Sigmoid colon (tissue), 7 donors: ENCODE results near the gene PPM1L. TPM values are rescaled to one million over a fixed set of nuclear protein-coding genes. Genes with fewer than 3 reads are reported as not detected.

Experiments used
- DNase-seq: peaks from one replicate; pipeline ENCODE4 v3.0.0-alpha.2; 2019
- H3K27ac ChIP-seq, 4 donors: fragments of 200-600 bp; sonication (generic); one replicate each; pipeline ENCODE4 v1.5.1; 2016 to 2019; ENCODE audit warnings: mild to moderate bottlenecking in 1 of 4
- H3K27me3 ChIP-seq, 3 donors: fragments of 200-600 bp; sonication (generic); one replicate each; pipeline ENCODE4 v1.5.1; 2019; ENCODE audit warnings: mild to moderate bottlenecking in 1 of 3
- H3K36me3 ChIP-seq, 4 donors: fragments of 200-600 bp; sonication (generic); one replicate each; pipeline ENCODE4 v1.5.1; 2016 to 2019
- H3K4me1 ChIP-seq, 4 donors: fragments of 200-600 bp; sonication (generic); one replicate each; pipeline ENCODE4 v1.5.1; 2017 to 2019
- H3K4me3 ChIP-seq, 4 donors: fragments of 200-600 bp; sonication (generic); one replicate each; pipeline ENCODE4 v1.5.1; 2017 to 2019; ENCODE audit warnings: mild to moderate bottlenecking in 2 of 4, moderate library complexity in 1 of 4
- H3K9me3 ChIP-seq, 4 donors: fragments of 200-600 bp in 3 of 4; sonication (generic) in 3 of 4; one replicate each; pipeline versions ENCODE4 v1.5.1 to v1.6.1; 2013 to 2019
- CTCF ChIP-seq, 4 experiments: fragments of 450-650 bp in 3 of 4; fragments of 200-600 bp in 1 of 4; IDR thresholded peaks; one replicate each; pipeline ENCODE4 v1.5.1; 2016 to 2019; ENCODE audit warnings: antibody characterized with exemption in 4 of 4, mild to moderate bottlenecking in 3 of 4, moderate library complexity in 2 of 4
- EP300 ChIP-seq, 4 donors: sonication (generic); formaldehyde crosslinking; IDR thresholded peaks; one replicate each; pipeline ENCODE4 v1.6.1; 2017; ENCODE audit warnings: antibody characterized with exemption in 4 of 4
- POLR2A ChIP-seq, 2 donors: fragments of 450-650 bp; IDR thresholded peaks; one replicate each; pipeline ENCODE4 v1.6.1; 2016; ENCODE audit warnings: antibody characterized with exemption in 2 of 2, mild to moderate bottlenecking in 2 of 2, moderate library complexity in 2 of 2
- POLR2AphosphoS5 ChIP-seq, 4 donors: sonication (generic); formaldehyde crosslinking; IDR thresholded peaks; one replicate each; pipeline ENCODE4 v1.6.1; 2017; ENCODE audit warnings: antibody characterized with exemption in 4 of 4
- WGBS, 2 donors: extraction: QIAGEN DNeasy Blood & Tissue Kit; methylation state at CpG; one replicate each; pipeline ENCODE4 v1.1.7; 2013; 5-methylcytosine and 5-hydroxymethylcytosine counted together
- intact Hi-C: fragments of 100-400 bp; cut with DNase I; formaldehyde crosslinking; loops from one replicate; pipeline ENCODE4 v1.15.1; 2023
- polyA plus RNA-seq, 3 donors: library from polyadenylated mRNA; stranded (reverse); fragments of 200-250 nt; gene quantifications; one replicate each; pipeline ENCODE4 v1.2.3, GENCODE V29; 2013
- total RNA-seq, 4 donors: library from RNA; depleted of rRNA; stranded (reverse); fragments of >200 nt; gene quantifications; one replicate each; pipeline ENCODE4 v1.1.0, GENCODE V29; 2016
- donor health status: healthy with polysubstance abuse.
- donor health status: Bipolar disorder and iron deficiency.
- donor health status: healthy.

PPM1L gene
- total and polyA plus RNA-seq, 7 donors, result 1.2 to 50.2 (median 33.2) TPM

GRCh38 chr3:160792540-160792939 lies 36.5 kb downstream of the PPM1L start:
- no peak overlapping the region for H3K27ac ChIP-seq
- no peaks in the 10 kb centered on the region for H3K36me3 ChIP-seq
- no peak overlapping the region for H3K4me3 ChIP-seq
- intact Hi-C loops, result no loop called here
- no peaks in the 10 kb centered on the region for H3K27me3 ChIP-seq
- 48 to 66% methylated on average over 2 of the region's 2 CpGs for WGBS, 2 donors
- DNase-seq, result no peak
- TF ChIP-seq CTCF (IDR thresholded peaks at IDR 0.05) (no peak), EP300 (IDR thresholded peaks at IDR 0.05) (no peak), POLR2A (IDR thresholded peaks at IDR 0.05) (no peak), POLR2AphosphoS5 (IDR thresholded peaks at IDR 0.05) (no peak)
- peaks cover 0 to 3% (median 0%) of the 10 kb centered on the region in 4 donors for H3K9me3 ChIP-seq
- peaks cover 0 to 12% (median 5%) of the 10 kb centered on the region in 4 donors for H3K4me1 ChIP-seq

- no peaks in the 10 kb centered on the region for H3K36me3 ChIP-seq
- peaks cover 0 to 12% (median 5%) of the 10 kb centered on the region in 4 donors for H3K4me1 ChIP-seq
- intact Hi-C loops, result no loop called here
- H3K9me3 ChIP-seq, result no peaks in the 10 kb centered on the region
- no peak for DNase-seq
- H3K27me3 ChIP-seq, result no peaks in the 10 kb centered on the region
- H3K27ac ChIP-seq, result no peak overlapping the region
- H3K4me3 ChIP-seq, result no peak overlapping the region
- TF ChIP-seq EP300 (IDR thresholded peaks at IDR 0.05) (no peak), CTCF (IDR thresholded peaks at IDR 0.05) (no peak), POLR2A (IDR thresholded peaks at IDR 0.05) (no peak), POLR2AphosphoS5 (IDR thresholded peaks at IDR 0.05) (no peak)
- 65 to 89% methylated on average over 1 of the region's 1 CpG for WGBS, 2 donors
Observed at GRCh38 chr3:160793722-160794252, 37.8 kb downstream of the PPM1L start.

DNA sequence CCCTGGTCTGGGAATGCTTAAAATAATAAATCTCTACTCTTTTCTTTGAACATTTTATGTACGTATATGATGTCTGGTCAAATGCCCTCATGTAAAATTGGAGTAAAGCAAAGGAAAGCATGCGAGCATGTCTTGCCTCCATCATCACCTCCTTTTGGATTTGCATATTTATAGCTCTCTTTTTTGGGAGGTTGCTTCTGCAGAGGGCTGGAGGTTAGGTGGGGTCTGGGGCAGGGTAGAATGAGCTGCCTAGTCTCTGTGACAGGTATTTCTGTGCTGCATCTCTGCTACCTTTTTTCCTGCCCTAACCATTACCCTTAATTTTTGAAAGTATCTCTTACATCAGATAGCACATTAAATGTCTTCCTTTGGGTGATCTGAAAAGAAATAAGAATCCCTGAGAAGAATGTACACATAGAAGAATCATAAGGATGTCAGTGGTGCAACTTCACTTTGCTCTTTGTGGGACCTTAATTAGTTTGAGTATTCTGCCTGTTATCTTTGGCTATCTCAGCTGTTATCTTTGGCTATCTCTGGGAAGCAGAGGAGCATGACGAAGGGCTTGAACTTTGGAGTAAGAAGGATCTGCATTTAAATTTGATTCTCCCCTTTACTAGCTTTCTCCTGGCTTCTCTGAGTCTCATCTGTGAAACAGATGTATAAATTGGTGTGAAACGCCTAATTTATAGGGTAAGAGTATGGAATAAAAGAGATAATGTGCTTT lies 40.2 kb downstream of the PPM1L start:
- DNase-seq, result no peak
- Histone ChIP-seq H3K27ac (no peak overlapping the region), H3K36me3 (no peaks in the 10 kb centered on the region), H3K9me3 (no peaks in the 10 kb centered on the region), H3K4me3 (no peak overlapping the region), H3K4me1 (peaks cover 0 to 13% (median 6%) of the 10 kb centered on the region in 4 donors), H3K27me3 (no peaks in the 10 kb centered on the region)
- TF ChIP-seq EP300 (IDR thresholded peaks at IDR 0.05) (no peak), POLR2A (IDR thresholded peaks at IDR 0.05) (no peak), POLR2AphosphoS5 (IDR thresholded peaks at IDR 0.05) (no peak), CTCF (IDR thresholded peaks at IDR 0.05) (no peak)
- intact Hi-C loops, result no loop called here
- WGBS, 2 donors, result 57 to 73% methylated on average over 4 of the region's 4 CpGs

GRCh38 chr3:160796813-160797164 lies 40.8 kb downstream of the PPM1L start:
- TF ChIP-seq POLR2A (IDR thresholded peaks at IDR 0.05) (no peak), POLR2AphosphoS5 (IDR thresholded peaks at IDR 0.05) (no peak), EP300 (IDR thresholded peaks at IDR 0.05) (no peak), CTCF (IDR thresholded peaks at IDR 0.05) (no peak)
- DNase-seq, result no peak
- 14 to 57% methylated on average over 1 of the region's 1 CpG for WGBS, 2 donors
- Histone ChIP-seq H3K9me3 (no peaks in the 10 kb centered on the region), H3K36me3 (no peaks in the 10 kb centered on the region), H3K4me1 (peaks cover 0 to 16% (median 9%) of the 10 kb centered on the region in 4 donors), H3K4me3 (no peak overlapping the region), H3K27ac (no peak overlapping the region), H3K27me3 (no peaks in the 10 kb centered on the region)
- intact Hi-C loops, result no loop called here
